Myocyte (in vitro differentiated cells): ENCODE results near the gene SLC7A14. TPM values are rescaled to one million over a fixed set of nuclear protein-coding genes. Genes with fewer than 3 reads are reported as not detected.

Experiments used
- DNase-seq: peaks from one replicate; pipeline ENCODE4 v3.0.0-alpha.2; 2012; ENCODE audit warnings: low read depth
- total RNA-seq: library from RNA; depleted of rRNA; stranded (reverse); fragments of >200 nt; gene quantifications from 2 replicates; pipeline ENCODE4 v1.2.3, GENCODE V29; 2014

Gene SLC7A14
- total RNA-seq, 1 donor from 2014 or later = 0.24 TPM

DNA sequence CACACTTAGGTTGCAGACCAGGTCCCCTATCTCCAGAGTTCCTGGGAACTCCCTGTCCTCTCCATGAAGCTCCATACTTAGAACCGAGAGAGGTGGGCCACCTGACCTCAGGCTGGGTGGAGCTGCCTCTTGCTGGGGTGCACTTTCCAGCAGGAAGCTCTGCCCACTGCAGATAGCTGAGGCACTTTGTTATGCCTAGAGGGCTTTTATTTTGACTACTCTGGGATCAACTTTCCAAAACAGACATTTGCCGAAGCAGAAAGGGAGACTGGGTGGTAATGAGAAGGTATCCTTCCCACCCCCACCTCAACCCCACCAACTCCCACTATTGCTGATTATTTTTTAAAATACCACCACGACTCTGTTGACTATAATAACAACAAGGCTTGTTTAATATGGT is 112.5 kb downstream of the SLC7A14 start:
- DNase-seq = no peak

DNA sequence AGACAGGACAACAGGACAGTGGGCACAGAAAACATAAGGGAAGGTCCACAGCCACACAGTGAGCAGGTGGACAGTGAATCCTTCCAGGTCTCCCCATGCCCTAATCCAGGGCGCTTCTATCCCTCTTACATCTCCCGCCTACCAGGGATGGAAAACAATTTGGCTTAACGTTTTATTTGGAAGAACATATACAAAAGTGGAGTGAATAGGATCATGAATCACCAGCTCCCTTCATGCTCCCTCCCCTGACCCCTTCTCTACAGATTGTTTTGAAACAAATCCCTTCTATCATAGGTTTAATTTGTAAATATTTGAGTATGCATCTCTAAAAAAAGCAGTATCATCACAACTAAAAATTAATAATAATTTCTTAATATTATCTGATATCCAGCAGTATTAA is 114.7 kb downstream of the SLC7A14 start:
- DNase-seq = no peak

DNA sequence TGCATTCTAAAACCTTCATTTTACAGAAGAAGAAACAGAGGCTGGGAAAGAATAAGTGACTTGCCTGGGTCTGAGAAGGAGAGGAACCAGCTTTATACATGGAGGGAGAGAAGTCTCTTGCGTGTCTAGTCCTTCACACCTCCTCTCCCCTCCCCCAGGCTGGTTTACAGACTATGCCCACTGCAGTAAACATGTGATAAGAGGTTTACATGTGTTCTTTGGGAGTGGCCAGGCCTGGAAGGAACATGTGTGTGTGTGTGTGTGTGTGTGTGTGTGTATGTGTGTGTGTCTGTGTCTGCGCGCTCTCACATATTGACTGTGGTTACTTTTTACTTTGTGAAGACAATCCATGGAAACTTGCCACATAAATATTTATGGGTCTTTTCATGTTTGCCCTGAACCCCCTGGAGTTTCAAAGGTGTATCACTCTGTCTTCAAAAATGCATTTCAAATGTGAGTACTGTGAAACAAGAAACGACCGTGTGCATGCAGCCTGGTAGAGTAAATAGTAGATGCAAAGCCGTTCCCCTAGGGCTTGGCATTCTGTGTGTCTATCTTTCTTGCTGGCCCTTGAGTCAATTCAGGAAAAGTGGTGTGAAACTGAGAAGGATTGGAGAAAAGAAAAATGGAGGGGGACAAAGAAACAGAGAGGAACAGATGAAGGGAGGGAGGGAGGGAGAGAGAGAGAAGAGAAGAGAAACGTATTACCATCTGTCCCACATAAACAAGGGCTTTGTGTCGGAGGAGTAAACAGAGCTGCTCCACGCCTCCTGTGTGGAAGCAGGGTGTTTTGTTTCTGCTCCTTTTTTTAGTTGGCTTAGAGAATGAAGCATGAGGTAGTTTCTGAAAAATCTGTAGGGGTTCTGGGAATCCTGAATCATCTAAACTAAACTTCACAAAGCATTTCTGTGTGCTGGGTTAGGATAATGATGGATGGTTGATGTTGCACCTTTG is 115.5 kb downstream of the SLC7A14 start:
- DNase-seq = peak; percentile 62

DNA sequence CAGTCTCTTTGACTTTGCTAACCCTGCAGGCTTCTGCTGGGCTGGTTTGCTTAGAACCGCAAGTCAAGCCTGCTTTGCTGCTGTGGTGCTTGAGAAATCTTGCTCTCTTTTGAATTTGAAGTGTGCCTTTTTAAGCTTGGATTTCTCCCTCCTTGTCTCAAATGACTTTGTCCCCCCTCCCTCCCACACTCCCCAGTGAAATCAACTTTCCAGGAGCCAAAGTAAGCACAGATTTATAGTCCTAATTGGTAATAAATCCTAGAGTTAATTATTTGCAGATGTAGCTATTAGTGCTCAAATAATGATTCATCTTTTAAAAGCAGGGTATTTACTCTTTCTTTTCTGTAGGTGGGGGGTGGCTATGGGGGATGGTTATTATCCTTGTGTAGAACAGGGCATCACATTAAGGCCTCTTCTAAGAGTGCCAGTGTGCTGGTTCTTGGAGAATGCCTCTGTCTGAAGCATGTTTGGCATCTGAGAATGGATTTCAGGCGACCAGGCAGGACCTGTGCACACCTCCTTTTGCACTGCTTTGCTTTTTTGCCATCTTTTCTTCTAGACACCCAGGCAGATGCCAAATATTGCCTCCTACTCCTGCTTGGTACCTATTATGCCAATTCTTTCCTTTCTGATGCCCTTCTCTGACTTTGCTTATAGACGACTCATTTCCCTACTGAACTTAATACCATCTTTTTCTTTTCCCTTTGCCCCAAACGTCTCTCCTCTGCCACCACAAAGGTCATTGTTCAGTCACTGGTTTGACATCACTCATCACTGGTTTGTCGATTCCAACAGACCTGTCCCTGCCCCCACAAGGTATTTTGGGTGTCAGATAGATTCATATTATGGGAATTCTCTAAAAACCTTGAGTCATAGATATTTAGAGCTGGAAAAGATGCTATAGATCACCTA is 116.5 kb downstream of the SLC7A14 start:
- no peak for DNase-seq

DNA sequence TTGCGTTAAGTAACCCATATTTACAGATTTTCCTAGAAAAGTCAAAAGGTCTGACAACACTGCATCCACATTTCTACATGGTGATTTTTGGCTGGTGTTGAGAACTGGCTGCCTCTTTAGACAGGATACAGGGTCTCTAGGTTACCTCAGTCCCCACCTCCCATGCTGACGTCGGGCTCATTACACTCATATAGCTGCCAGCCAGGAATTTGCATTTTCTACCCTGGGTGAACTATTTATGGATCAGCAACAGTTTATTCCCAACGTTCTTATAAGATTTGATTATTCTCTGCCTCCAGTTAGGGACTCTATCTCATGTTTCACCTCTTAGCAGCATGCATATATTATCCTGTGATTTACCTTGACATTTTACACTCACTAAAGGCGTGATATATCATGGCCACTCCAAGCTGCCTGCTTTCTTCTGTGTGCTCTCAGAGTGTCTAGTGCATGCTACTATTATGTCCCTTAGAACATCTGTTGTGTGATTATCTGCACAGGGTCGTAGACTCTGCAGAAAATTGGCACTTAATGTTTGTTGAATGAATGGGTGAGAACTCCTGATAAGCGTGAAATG is 118.2 kb downstream of the SLC7A14 start:
- no peak for DNase-seq

DNA sequence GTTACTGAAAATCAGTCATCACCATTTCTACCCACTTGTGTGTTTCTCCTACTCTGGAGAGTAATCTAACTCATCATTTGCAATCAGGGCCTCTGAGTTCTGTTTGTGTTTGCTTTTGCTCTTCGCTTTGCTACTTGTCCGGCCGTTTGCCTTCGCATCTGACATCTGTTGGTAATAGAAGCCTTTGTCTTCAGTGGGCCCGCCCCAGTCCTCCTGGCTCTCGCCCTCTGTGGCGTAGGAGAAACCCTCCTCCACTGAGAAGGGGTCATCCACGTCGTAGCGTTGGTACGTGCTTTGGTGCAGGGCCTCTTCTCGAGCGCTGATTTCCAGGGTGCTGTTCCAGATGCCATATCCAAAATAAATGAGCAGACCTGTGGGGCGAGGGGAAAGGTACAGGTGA is 118.9 kb downstream of the SLC7A14 start:
- DNase-seq = no peak

DNA sequence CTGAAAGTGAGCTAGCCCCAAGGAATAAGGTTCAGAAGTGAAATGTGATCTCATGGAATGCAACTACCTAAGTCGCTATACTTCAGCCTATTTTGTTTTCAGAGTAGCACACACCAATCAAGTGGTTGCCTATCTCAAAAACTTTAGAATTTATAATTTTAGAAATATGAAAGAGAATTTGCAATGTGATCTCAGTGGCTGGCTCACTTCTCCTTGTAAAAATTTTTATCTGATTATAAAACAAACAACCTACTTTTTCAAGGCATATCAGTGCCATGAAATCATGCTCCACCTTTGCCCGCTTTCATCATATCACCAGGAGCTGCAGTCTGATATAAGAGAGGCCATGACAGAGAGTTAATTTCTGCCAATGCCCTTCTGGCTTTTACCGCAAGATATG is 119.9 kb downstream of the SLC7A14 start:
- DNase-seq = no peak

DNA sequence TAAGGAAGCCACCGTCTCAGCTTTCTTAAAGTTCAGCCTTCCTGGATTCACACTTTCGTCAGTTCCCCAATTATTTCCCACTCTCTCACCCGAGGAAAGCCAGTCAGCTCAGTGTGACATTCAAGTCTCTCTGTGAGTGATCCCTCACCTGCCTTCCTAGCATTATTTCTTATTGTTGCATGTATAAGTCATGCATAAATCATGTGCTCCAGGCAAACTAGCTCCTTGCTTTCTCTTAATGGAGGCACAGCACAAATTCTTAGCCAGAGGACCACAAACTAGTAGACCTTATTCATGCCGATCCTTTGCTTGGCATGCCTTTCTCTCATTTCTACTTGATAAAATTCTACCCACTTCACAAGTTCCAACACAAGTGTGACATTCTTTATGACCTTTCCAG is 122.9 kb downstream of the SLC7A14 start:
- no peak for DNase-seq

DNA sequence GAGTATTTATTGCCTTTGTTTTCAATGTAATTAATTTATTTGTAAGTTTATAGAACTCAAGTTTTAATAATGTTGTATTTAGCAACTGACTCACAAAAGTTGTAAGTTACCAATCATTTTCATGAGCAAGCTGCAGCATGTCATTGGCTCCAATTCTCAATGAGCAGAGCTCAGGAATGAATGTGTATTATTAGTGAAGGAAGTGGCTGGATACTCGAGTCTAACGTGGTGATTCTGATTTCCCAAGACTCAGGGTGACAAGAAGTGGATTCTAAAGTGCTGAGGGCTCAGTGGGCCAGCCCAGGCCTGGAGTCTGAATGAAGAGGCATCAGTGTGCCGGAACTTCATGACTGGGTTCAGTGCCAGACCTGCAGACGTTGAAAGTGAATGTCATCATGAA is 127.6 kb downstream of the SLC7A14 start:
- no peak for DNase-seq

DNA sequence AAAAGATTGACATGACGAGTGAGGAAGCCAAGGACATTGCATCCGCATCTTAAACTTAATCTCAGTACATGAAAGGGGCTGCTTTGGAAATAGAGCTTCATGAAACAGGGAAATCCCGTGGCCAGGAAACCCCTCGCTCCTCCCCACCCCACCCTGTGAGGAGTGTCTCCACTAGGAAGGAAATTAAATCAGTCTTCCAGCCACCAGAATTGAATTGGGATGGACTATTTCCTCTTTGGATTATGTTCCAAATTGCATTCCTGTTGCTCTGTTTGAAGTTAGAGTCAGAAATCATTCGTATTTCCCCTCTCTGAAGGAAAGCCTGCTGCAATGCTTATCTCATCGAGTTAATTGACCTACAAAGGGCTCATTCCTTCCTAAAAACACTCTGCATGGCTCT is 131.4 kb downstream of the SLC7A14 start:
- DNase-seq = no peak

DNA sequence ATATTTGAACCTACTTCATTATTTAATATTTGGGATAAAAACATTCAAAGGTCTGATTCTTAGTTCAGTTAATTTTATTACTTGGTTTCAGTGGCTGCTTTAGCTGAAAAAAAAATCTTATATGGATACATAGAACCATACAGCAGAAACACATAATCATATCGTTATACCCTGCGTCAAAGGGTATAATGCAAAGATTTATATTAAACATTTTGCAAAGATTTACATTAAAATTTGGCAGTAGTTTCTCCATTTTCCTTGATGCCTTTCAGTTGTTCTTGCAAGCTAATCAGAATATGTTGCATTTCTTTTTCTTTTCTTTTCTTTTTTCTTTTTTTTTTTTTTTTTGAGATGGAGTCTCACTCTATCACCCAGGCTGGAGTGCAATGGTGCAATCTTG is 135.8 kb downstream of the SLC7A14 start:
- DNase-seq = no peak

DNA sequence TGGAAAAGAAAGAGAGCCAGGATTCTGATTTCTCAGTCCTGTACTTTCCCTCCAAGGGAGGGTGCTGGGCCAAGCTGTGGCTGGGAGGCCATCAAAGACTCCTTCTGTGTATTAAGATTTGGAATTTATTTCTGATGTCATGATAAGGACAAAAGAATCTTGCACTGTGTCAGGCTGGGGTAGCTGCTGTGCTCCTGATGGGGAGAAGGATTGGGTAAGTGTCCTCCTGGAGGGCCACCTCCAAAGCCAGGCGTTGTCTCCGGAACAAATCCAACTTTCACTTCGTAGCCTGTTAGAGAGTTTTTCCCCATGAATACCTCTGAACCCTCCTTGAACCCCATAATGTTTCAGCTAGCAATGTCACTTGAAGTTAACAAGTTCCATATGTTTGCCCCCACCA is 137.3 kb downstream of the SLC7A14 start:
- DNase-seq = no peak

DNA sequence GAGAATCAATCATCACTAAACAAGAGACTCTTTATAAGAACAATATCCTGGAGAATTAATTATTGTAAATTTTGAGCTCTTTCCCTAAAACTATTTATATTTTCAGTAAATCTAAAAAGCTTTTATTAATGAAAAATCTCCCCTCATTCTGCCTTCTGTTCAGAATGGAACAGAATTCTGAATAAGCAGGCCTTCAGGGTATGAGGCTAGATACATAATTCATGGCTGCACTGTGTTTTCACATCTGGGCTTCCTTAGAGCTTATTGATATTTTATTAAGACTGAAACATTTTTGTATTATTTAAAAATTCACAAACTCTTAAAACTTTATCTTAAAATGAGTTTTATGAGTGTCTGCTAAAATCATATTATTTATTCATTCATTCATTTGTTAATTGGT is 142.4 kb downstream of the SLC7A14 start:
- DNase-seq = no peak

DNA sequence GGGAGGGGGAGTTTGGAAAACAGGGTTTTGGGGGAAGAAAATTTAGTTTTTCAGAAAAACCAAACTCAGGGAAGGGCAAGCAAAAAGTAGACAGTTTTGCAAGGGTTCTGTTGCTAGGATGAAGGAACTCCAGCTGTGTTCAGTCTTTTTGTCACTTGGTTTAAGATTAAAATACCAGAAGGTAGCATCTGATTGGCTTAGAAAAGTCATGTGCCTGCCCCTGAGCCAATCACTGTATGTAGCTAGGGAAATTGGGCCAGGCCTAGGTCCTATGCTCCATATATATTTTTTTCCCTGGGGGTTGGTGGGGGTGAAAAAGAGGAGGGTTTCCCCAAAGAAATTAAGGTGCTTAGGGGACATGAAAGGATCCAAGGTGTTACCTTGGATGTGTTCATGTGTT is 142.9 kb downstream of the SLC7A14 start:
- DNase-seq = no peak

DNA sequence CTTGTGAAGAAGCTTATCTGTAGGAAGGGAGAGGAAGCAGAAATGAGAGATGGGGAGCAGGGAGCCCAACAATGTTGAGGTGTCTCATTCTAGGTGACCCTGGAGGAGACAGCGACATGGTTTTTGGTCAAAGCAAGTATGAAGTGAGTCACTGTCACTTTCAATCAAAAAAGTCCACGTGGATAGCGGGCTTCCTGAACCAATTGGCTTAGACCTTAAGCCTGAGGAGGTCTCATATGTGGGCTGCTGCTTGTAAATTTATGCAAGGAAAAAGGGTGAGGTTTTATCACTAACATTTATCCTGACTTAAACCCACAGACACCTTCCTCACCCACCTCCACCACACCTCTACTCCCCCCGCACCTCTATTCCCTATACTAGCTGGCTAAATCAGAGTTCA is 144.5 kb downstream of the SLC7A14 start:
- no peak for DNase-seq

DNA sequence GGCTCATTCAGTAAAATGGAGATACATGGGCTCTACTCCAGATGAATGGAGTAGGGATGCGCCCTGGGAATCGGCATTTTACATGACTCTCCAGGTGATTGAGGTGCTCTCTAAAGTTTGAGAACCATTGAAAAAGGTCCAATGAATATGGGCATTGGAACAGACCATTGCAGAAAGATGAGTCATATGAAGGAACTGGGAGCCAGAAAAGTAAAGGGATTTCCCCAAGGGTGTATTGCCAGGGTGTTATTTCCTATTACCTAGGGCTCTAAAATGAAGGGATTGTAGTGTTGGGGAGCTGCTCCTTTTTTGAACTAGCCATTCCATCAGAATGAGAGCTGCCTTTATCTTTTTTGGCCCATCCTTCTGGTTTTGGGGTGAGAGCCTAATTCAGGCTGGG is 145.5 kb downstream of the SLC7A14 start:
- no peak for DNase-seq

DNA sequence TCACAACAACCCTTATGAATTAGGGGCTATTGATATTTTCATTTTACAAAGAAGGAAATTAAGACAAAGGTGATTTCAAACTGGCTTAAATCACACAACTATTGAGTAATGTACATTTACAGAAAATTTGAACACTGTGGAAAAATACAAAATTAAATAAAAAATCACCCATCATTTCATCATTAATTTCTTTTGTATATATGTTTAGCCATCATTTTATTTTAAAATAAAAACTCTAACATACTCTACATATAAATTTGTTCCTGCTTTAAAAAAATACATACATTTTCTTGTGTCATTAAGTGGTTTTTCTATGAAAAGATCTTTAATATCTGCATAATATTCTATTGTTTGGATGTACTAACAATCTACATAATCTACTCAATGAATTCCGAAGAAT is 147.0 kb downstream of the SLC7A14 start:
- DNase-seq = no peak

DNA sequence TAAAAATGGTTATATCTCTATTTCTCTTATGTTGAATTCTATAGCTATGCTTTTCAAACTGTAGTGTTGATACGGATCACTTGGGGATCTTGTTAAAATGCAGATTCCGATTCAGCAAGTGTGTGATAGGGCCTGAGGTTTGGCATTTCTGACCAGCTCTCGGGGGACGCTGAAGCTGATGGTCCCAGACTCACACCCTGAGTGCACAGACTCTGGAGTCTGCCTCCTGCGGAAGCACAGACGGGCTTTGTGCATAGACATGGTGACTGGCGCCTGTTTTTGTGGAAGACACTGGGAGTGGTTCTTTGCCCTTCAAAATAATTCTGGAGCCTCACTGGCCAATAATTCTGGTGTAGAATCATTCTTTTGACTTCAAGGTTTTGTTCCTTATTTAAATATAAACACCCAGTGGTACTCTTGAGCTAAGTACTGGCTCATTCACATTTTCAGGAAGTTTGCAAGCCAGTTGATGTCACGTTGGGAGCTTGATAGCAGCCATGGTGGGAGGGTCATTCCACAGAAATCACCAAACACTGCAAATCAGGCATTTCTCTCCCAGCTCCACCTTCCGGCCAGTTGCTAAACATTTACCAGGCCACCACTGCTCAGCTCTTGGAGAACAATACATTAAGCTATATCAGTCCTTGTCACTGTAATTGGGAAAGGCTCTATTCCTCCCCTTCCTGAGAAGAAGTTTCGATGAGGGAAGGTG is 148.0 kb downstream of the SLC7A14 start:
- DNase-seq = no peak

DNA sequence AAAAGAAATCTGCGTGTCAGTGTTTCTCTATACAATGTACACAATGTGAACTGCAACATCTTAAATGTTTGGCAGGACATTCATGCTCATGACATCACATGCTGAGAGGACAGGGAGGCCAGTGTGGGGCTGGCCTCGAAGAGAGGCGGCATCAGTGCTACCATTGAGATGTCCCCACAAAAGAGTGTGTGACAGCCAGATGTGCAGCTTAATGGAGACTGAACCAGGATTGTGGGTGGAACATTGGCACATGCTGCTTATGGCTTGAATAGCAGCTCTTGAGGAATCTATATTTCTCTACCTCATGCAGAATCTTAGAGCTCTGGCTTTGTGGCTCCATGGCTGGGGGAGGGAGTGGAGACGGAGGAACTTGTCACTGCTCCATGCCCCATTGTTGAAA is 148.7 kb downstream of the SLC7A14 start:
- DNase-seq = no peak

DNA sequence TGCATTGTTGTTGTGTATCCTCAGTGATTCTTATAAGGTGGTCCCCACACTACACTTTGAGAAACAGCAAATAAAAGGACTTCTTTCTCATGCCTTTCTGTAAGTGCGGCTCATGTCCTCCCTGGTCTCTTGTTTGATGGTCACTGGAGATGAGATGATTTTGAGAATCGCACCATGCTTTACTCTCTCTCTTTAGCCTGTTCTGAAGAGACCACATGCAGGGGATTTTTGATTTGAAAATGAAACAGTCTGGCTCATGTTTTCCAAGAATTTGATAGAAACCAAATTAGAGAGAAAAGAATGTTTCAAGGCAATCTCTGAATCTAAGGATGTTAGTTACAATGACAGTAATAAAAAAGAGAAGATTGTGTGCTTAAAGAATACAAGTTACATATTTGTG is 149.2 kb downstream of the SLC7A14 start:
- no peak for DNase-seq

DNA sequence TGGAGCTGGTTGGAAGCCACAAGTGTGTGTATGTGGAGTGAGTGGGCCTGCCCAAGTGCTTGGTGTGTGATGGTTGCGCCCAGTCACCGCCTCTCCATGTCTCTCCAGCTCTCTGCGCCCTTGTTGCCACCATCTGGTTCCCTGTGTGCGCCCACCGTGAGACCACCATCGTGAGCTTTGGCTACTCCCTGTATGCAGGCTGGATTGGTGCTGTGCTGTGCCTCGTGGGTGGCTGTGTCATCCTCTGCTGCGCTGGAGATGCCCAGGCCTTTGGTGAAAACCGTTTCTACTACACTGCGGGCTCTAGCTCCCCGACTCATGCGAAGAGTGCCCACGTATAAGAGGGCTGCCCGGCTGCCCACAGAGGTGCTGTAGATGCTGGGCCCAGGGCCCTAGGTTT is 153.5 kb downstream of the SLC7A14 start:
- DNase-seq = no peak
